ENCODE results near the gene TCEAL4.
"Not testable (repeated sequence)": the region's sequence is repeated elsewhere in the genome, so short reads cannot be mapped to it uniquely, and the experiment has no call there.

The TCEAL4 gene
- total RNA-seq: 3.4 reads per million, percentile 13 among the genes with 10 or more reads in this experiment

- no peak for DNase-seq
Observed at GRCh38 chrX:103585411-103586313, at the start of gene TCEAL4. TCEAL4 (plus strand) TSS chrX:103585515; CDS start chrX:103586676, 1,161 bp downstream.

GRCh38 chrX:103536071-103536470, 49.2 kb upstream of the TCEAL4 start:
- no peak for DNase-seq

GRCh38 chrX:103536732-103537131, 48.6 kb upstream of the TCEAL4 start:
- no peak for DNase-seq

- no peak for DNase-seq
Observed at GRCh38 chrX:103537871-103538387, 47.4 kb upstream of the TCEAL4 start.

- no peak for DNase-seq
Observed at GRCh38 chrX:103538728-103539127, 46.6 kb upstream of the TCEAL4 start.

GRCh38 chrX:103539695-103540094, 45.6 kb upstream of the TCEAL4 start:
- no peak for DNase-seq

GRCh38 chrX:103540145-103540544, 45.2 kb upstream of the TCEAL4 start:
- no peak for DNase-seq

- no peak for DNase-seq
Observed at GRCh38 chrX:103549916-103550315, 35.4 kb upstream of the TCEAL4 start.

GRCh38 chrX:103550415-103551051, 34.8 kb upstream of the TCEAL4 start:
- no peak for DNase-seq

GRCh38 chrX:103552236-103552635, 33.1 kb upstream of the TCEAL4 start:
- no peak for DNase-seq

- DNase-seq: peak; percentile 29
Observed at GRCh38 chrX:103554687-103555424, 30.5 kb upstream of the TCEAL4 start.

- DNase-seq: no peak
Observed at GRCh38 chrX:103556963-103557612, 28.2 kb upstream of the TCEAL4 start.

GRCh38 chrX:103560256-103560655, 25.1 kb upstream of the TCEAL4 start:
- DNase-seq: no peak

GRCh38 chrX:103562801-103563200, 22.5 kb upstream of the TCEAL4 start:
- DNase-seq: no peak

- no peak for DNase-seq
Observed at GRCh38 chrX:103565197-103565596, 20.1 kb upstream of the TCEAL4 start.

- no peak for DNase-seq
Observed at GRCh38 chrX:103565752-103566151, 19.6 kb upstream of the TCEAL4 start.

- no peak for DNase-seq
Observed at GRCh38 chrX:103571121-103571520, 14.2 kb upstream of the TCEAL4 start.

- DNase-seq: no peak
Observed at GRCh38 chrX:103571726-103572125, 13.6 kb upstream of the TCEAL4 start.

GRCh38 chrX:103573202-103573601, 12.1 kb upstream of the TCEAL4 start:
- DNase-seq: no peak

- no peak for DNase-seq
Observed at GRCh38 chrX:103584596-103584995, 719 bp upstream of the TCEAL4 start.

- DNase-seq: no peak
Observed at GRCh38 chrX:103586314-103586646, 965 bp downstream of the TCEAL4 start.

- no peak for DNase-seq
Observed at GRCh38 chrX:103586659-103587058, 1.3 kb downstream of the TCEAL4 start.

GRCh38 chrX:103592295-103592694, 7.0 kb downstream of the TCEAL4 start:
- DNase-seq: not testable (repeated sequence)
